Measurements from ENCODE around the gene RHOH.
A peak's percentile ranks its signal among the peaks of the same experiment; 100 is the strongest.

RHOH gene

GRCh38 chr4:40206426-40206825 lies 9.6 kb downstream of the RHOH start:
- no peak for DNase-seq

GRCh38 chr4:40209401-40209800 lies 12.6 kb downstream of the RHOH start:
- no peak for DNase-seq

GRCh38 chr4:40210776-40211175 lies 13.9 kb downstream of the RHOH start:
- no peak for DNase-seq

GRCh38 chr4:40211224-40212185 lies 14.7 kb downstream of the RHOH start:
- DNase-seq = no peak

GRCh38 chr4:40212674-40213527 lies 16.1 kb downstream of the RHOH start:
- DNase-seq = no peak

GRCh38 chr4:40214038-40214437 lies 17.2 kb downstream of the RHOH start:
- DNase-seq = no peak

- DNase-seq = no peak
These were observed 18.0 kb downstream of the RHOH start for GRCh38 chr4:40214661-40215418.

GRCh38 chr4:40216622-40217366 lies 20.0 kb downstream of the RHOH start:
- no peak for DNase-seq

- no peak for DNase-seq
These were observed 24.9 kb downstream of the RHOH start for GRCh38 chr4:40221744-40222143.

- no peak for DNase-seq
These were observed 26.5 kb downstream of the RHOH start for GRCh38 chr4:40223343-40223742.

- no peak for DNase-seq
These were observed 27.6 kb downstream of the RHOH start for GRCh38 chr4:40224432-40224831.

- no peak for DNase-seq
These were observed 28.7 kb downstream of the RHOH start for GRCh38 chr4:40225497-40225896.

GRCh38 chr4:40227284-40227683 lies 30.5 kb downstream of the RHOH start:
- DNase-seq = peak; percentile 26

- DNase-seq = no peak
These were observed 31.9 kb downstream of the RHOH start for GRCh38 chr4:40228497-40229365.

GRCh38 chr4:40231316-40231863 lies 34.6 kb downstream of the RHOH start:
- DNase-seq = no peak

- DNase-seq = no peak
These were observed 35.8 kb downstream of the RHOH start for GRCh38 chr4:40232610-40233009.

GRCh38 chr4:40233227-40233626 lies 36.4 kb downstream of the RHOH start:
- no peak for DNase-seq

- DNase-seq = no peak
These were observed 37.7 kb downstream of the RHOH start for GRCh38 chr4:40234519-40235039.

- no peak for DNase-seq
These were observed 41.3 kb downstream of the RHOH start for GRCh38 chr4:40238008-40238699.

Measured in eye (tissue), 1 donor.